Neuron (in vitro differentiated cells): ENCODE data around the gene CPT1C.

Experiments used
- H2AFZ ChIP-seq: one replicate; pipeline ENCODE4 v1.6.1; 2013; ENCODE audit warnings: low read depth, mild to moderate bottlenecking, inconsistent platforms, low read length, moderate library complexity
- H3K27me3 ChIP-seq: one replicate; pipeline ENCODE4 v1.6.1; 2013; ENCODE audit warnings: low read length; ENCODE audit not compliant: insufficient read depth
- H3K36me3 ChIP-seq: one replicate; pipeline ENCODE4 v1.6.1; 2013; ENCODE audit warnings: low read length; ENCODE audit not compliant: insufficient read depth
- H3K4me1 ChIP-seq: one replicate; pipeline ENCODE4 v1.6.1; 2013; ENCODE audit warnings: low read length; ENCODE audit not compliant: insufficient read depth
- H3K4me3 ChIP-seq: 2 replicates; pipeline ENCODE4 v1.5.1; 2013; ENCODE audit warnings: mild to moderate bottlenecking, low read length, moderate library complexity
- H3K9me3 ChIP-seq: one replicate; pipeline ENCODE4 v1.6.1; 2013; ENCODE audit warnings: low read length

Gene CPT1C

GRCh38 chr19:49689133-49690078 is 1.5 kb upstream of the CPT1C start, which contains the start of gene ADM5:
Gene ADM5 (plus strand): TSS chr19:49689594. CDS start chr19:49689838, 244 bp downstream.
- Histone ChIP-seq H3K4me3 (peak within 1 kb of the TSS; percentile 75), H3K9me3 (no peaks in the 10 kb centered on the region), H3K27me3 (no peaks in the 10 kb centered on the region), H3K36me3 (peaks cover 38% of the 10 kb centered on the region), H2AFZ (no peak within 1 kb of the TSS), H3K4me1 (peaks cover 19% of the 10 kb centered on the region)

GRCh38 chr19:49690079-49690655 is 749 bp upstream of the CPT1C start:
- H3K4me1 ChIP-seq: peaks cover 19% of the 10 kb centered on the region
- no peak overlapping the region for H2AFZ ChIP-seq
- H3K9me3 ChIP-seq: no peaks in the 10 kb centered on the region
- H3K36me3 ChIP-seq: peaks cover 30% of the 10 kb centered on the region
- H3K4me3 ChIP-seq: peak overlapping the region; percentile 75
- no peaks in the 10 kb centered on the region for H3K27me3 ChIP-seq

- Histone ChIP-seq H3K4me3 (peak overlapping the region; percentile 75), H3K36me3 (peaks cover 19% of the 10 kb centered on the region), H3K4me1 (peaks cover 19% of the 10 kb centered on the region), H3K9me3 (no peaks in the 10 kb centered on the region), H2AFZ (peak overlapping the region; percentile 77), H3K27me3 (no peaks in the 10 kb centered on the region)
Measured at GRCh38 chr19:49691243-49692146, 579 bp downstream of the CPT1C start.

- Histone ChIP-seq H3K4me1 (peaks cover 19% of the 10 kb centered on the region), H3K27me3 (no peaks in the 10 kb centered on the region), H2AFZ (no peak overlapping the region), H3K36me3 (peaks cover 21% of the 10 kb centered on the region), H3K9me3 (no peaks in the 10 kb centered on the region), H3K4me3 (peak overlapping the region; percentile 75)
Measured at GRCh38 chr19:49692147-49692506, 1.2 kb downstream of the CPT1C start.

- Histone ChIP-seq H3K9me3 (no peaks in the 10 kb centered on the region), H3K36me3 (peaks cover 15% of the 10 kb centered on the region), H3K4me1 (peaks cover 9% of the 10 kb centered on the region), H2AFZ (no peak overlapping the region), H3K4me3 (no peak overlapping the region), H3K27me3 (no peaks in the 10 kb centered on the region)
Measured at GRCh38 chr19:49696115-49696514, 5.2 kb downstream of the CPT1C start.

- no peak overlapping the region for H3K4me3 ChIP-seq
Measured at GRCh38 chr19:49696865-49697264, 5.9 kb downstream of the CPT1C start.

GRCh38 chr19:49699364-49699763 is 8.4 kb downstream of the CPT1C start:
- H3K4me1 ChIP-seq: no peaks in the 10 kb centered on the region
- H3K4me3 ChIP-seq: no peak overlapping the region
- H3K9me3 ChIP-seq: no peaks in the 10 kb centered on the region
- no peak overlapping the region for H2AFZ ChIP-seq
- peaks cover 19% of the 10 kb centered on the region for H3K36me3 ChIP-seq
- no peaks in the 10 kb centered on the region for H3K27me3 ChIP-seq

More at GRCh38 chr19:49696865-49697264, 5.9 kb downstream of the CPT1C start:
- Histone ChIP-seq H3K36me3 (peaks cover 15% of the 10 kb centered on the region), H2AFZ (no peak overlapping the region), H3K9me3 (no peaks in the 10 kb centered on the region), H3K4me1 (peaks cover 6% of the 10 kb centered on the region), H3K27me3 (no peaks in the 10 kb centered on the region)

- Histone ChIP-seq H3K9me3 (no peaks in the 10 kb centered on the region), H3K4me1 (no peaks in the 10 kb centered on the region), H3K27me3 (no peaks in the 10 kb centered on the region), H3K36me3 (peaks cover 31% of the 10 kb centered on the region), H3K4me3 (no peak overlapping the region), H2AFZ (no peak overlapping the region)
Measured at GRCh38 chr19:49700563-49700962, 9.6 kb downstream of the CPT1C start.

GRCh38 chr19:49701271-49701786 is 10.4 kb downstream of the CPT1C start:
- no peak overlapping the region for H3K4me3 ChIP-seq
- no peaks in the 10 kb centered on the region for H3K4me1 ChIP-seq
- no peaks in the 10 kb centered on the region for H3K9me3 ChIP-seq
- peaks cover 38% of the 10 kb centered on the region for H3K36me3 ChIP-seq
- no peaks in the 10 kb centered on the region for H3K27me3 ChIP-seq
- H2AFZ ChIP-seq: no peak overlapping the region

GRCh38 chr19:49704888-49705642 is 14.1 kb downstream of the CPT1C start:
- no peaks in the 10 kb centered on the region for H3K27me3 ChIP-seq
- H2AFZ ChIP-seq: no peak overlapping the region
- no peaks in the 10 kb centered on the region for H3K4me1 ChIP-seq
- H3K4me3 ChIP-seq: no peak overlapping the region
- H3K36me3 ChIP-seq: peaks cover 52% of the 10 kb centered on the region
- no peaks in the 10 kb centered on the region for H3K9me3 ChIP-seq

- Histone ChIP-seq H3K4me1 (no peaks in the 10 kb centered on the region), H3K36me3 (peaks cover 61% of the 10 kb centered on the region), H3K9me3 (no peaks in the 10 kb centered on the region), H3K27me3 (no peaks in the 10 kb centered on the region), H2AFZ (no peak overlapping the region), H3K4me3 (no peak overlapping the region)
Measured at GRCh38 chr19:49705919-49706318, 15.0 kb downstream of the CPT1C start.

- peaks cover 2% of the 10 kb centered on the region for H3K9me3 ChIP-seq
- no peak overlapping the region for H2AFZ ChIP-seq
- H3K4me1 ChIP-seq: no peaks in the 10 kb centered on the region
- no peak overlapping the region for H3K4me3 ChIP-seq
- no peaks in the 10 kb centered on the region for H3K27me3 ChIP-seq
- peaks cover 62% of the 10 kb centered on the region for H3K36me3 ChIP-seq
Measured at GRCh38 chr19:49710372-49710951, 19.5 kb downstream of the CPT1C start.
